BE2C (cell line): ENCODE data around the gene PARP1.

Source experiments
- DNase-seq: peaks from one replicate; pipeline ENCODE4 v3.0.0-alpha.2; 2020
- H3K27me3 ChIP-seq: fragments of 250-450 bp; sonication (Bioruptor Pico); 2 replicates; pipeline ENCODE4 v1.5.1; 2020; ENCODE audit warnings: mild to moderate bottlenecking
- H3K36me3 ChIP-seq: fragments of 250-450 bp; sonication (Bioruptor Pico); 2 replicates; pipeline ENCODE4 v1.5.1; 2020; ENCODE audit warnings: mild to moderate bottlenecking
- H3K4me1 ChIP-seq: fragments of 250-450 bp; sonication (Bioruptor Pico); 2 replicates; pipeline ENCODE4 v1.5.1; 2020
- H3K4me3 ChIP-seq: 2 replicates; pipeline ENCODE4 v1.5.1; 2011; ENCODE audit warnings: low read depth, low read length
- H3K9me3 ChIP-seq: fragments of 250-450 bp; sonication (Bioruptor Pico); 2 replicates; pipeline ENCODE4 v1.5.1; 2020
- TF ChIP-seq, protein P1 (sequence below): IDR thresholded peaks from 2 replicates; pipeline ENCODE4 v1.5.1; 2012; ENCODE audit warnings: mild to moderate bottlenecking, low read depth, low read length

PARP1 gene

GRCh38 chr1:226371027-226371694 is 36.7 kb downstream of the PARP1 start:
- H3K9me3 ChIP-seq = no peaks in the 10 kb centered on the region
- peaks cover 98% of the 10 kb centered on the region for H3K36me3 ChIP-seq
- H3K4me1 ChIP-seq = peaks cover 6% of the 10 kb centered on the region
- H3K27me3 ChIP-seq = no peaks in the 10 kb centered on the region
- H3K4me3 ChIP-seq = no peak overlapping the region
- DNase-seq = no peak
- TF ChIP-seq, protein P1, sequence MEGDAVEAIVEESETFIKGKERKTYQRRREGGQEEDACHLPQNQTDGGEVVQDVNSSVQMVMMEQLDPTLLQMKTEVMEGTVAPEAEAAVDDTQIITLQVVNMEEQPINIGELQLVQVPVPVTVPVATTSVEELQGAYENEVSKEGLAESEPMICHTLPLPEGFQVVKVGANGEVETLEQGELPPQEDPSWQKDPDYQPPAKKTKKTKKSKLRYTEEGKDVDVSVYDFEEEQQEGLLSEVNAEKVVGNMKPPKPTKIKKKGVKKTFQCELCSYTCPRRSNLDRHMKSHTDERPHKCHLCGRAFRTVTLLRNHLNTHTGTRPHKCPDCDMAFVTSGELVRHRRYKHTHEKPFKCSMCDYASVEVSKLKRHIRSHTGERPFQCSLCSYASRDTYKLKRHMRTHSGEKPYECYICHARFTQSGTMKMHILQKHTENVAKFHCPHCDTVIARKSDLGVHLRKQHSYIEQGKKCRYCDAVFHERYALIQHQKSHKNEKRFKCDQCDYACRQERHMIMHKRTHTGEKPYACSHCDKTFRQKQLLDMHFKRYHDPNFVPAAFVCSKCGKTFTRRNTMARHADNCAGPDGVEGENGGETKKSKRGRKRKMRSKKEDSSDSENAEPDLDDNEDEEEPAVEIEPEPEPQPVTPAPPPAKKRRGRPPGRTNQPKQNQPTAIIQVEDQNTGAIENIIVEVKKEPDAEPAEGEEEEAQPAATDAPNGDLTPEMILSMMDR = no peak

GRCh38 chr1:226370144-226370923 is 37.6 kb downstream of the PARP1 start:
- TF ChIP-seq, protein P1 = no peak
- no peaks in the 10 kb centered on the region for H3K9me3 ChIP-seq
- H3K4me3 ChIP-seq = no peak overlapping the region
- H3K36me3 ChIP-seq = peaks cover 98% of the 10 kb centered on the region
- no peak for DNase-seq
- H3K4me1 ChIP-seq = peaks cover 11% of the 10 kb centered on the region
- no peaks in the 10 kb centered on the region for H3K27me3 ChIP-seq

GRCh38 chr1:226369110-226369509 is 38.8 kb downstream of the PARP1 start:
- Histone ChIP-seq H3K4me1 (peaks cover 23% of the 10 kb centered on the region), H3K36me3 (peaks cover 98% of the 10 kb centered on the region), H3K9me3 (no peaks in the 10 kb centered on the region), H3K4me3 (no peak overlapping the region), H3K27me3 (no peaks in the 10 kb centered on the region)
- DNase-seq = no peak
- TF ChIP-seq, protein P1 = no peak

GRCh38 chr1:226366290-226366689 is 41.6 kb downstream of the PARP1 start:
- TF ChIP-seq, protein P1 = no peak
- no peak for DNase-seq
- Histone ChIP-seq H3K4me3 (no peak overlapping the region), H3K4me1 (peaks cover 26% of the 10 kb centered on the region), H3K9me3 (no peaks in the 10 kb centered on the region), H3K27me3 (no peaks in the 10 kb centered on the region), H3K36me3 (peaks cover 97% of the 10 kb centered on the region)

GRCh38 chr1:226365831-226366231 is 42.1 kb downstream of the PARP1 start:
- DNase-seq = no peak
- no peaks in the 10 kb centered on the region for H3K27me3 ChIP-seq
- no peak overlapping the region for H3K4me3 ChIP-seq
- no peaks in the 10 kb centered on the region for H3K9me3 ChIP-seq
- H3K4me1 ChIP-seq = peaks cover 26% of the 10 kb centered on the region
- TF ChIP-seq, protein P1 = no peak
- peaks cover 97% of the 10 kb centered on the region for H3K36me3 ChIP-seq
